Neural cell (in vitro differentiated cells): ENCODE results near the gene CHMP4B. TPM values are rescaled to one million over a fixed set of nuclear protein-coding genes. Genes with fewer than 3 reads are reported as not detected.

Experiments used
- H2AFZ ChIP-seq: fragments of 200-600, 300-800 bp; sonication (generic), shearing (Covaris generic); 2 replicates; pipeline ENCODE4 v1.6.0; 2014; ENCODE audit warnings: low read depth, mild to moderate bottlenecking, antibody characterized with exemption, low read length, moderate library complexity
- H3F3A ChIP-seq: fragments of 200-600 bp; shearing (Covaris generic); 2 replicates; pipeline ENCODE4 v1.6.1; 2016; ENCODE audit warnings: mild to moderate bottlenecking, moderate library complexity, mixed read lengths, antibody characterized with exemption, low read length; ENCODE audit not compliant: insufficient read depth, poor library complexity, severe bottlenecking
- H3K27ac ChIP-seq: fragments of 200-600, 300-800 bp; sonication (generic), shearing (Covaris generic); 2 replicates; pipeline ENCODE4 v1.5.1; 2014; ENCODE audit warnings: mild to moderate bottlenecking, low read length, moderate library complexity
- H3K27me3 ChIP-seq: fragments of 300-800, 200-600 bp; sonication (generic), shearing (Covaris generic); 2 replicates; pipeline ENCODE4 v1.6.0; 2014; ENCODE audit warnings: mild to moderate bottlenecking, low read depth, low read length, moderate library complexity; ENCODE audit not compliant: insufficient read depth
- H3K36me3 ChIP-seq: fragments of 300-800, 200-600 bp; sonication (generic), shearing (Covaris generic); 2 replicates; pipeline ENCODE4 v1.5.1; 2014; ENCODE audit warnings: mild to moderate bottlenecking, antibody characterized with exemption, low read length, moderate library complexity; ENCODE audit not compliant: insufficient read depth
- H3K4me2 ChIP-seq: fragments of 300-800, 200-600 bp; sonication (generic), shearing (Covaris generic); 2 replicates; pipeline ENCODE4 v1.6.0; 2014; ENCODE audit warnings: mild to moderate bottlenecking, low read length
- H3K4me3 ChIP-seq: fragments of 300-800, 200-600 bp; sonication (generic), shearing (Covaris generic); 2 replicates; pipeline ENCODE4 v1.5.1; 2014; ENCODE audit warnings: mild to moderate bottlenecking, low read length, moderate library complexity
- H3K79me2 ChIP-seq: fragments of 200-600 bp; shearing (Covaris generic); replicated peaks from 2 replicates; pipeline ENCODE4 v1.6.0; 2014; ENCODE audit warnings: mild to moderate bottlenecking, low read length, moderate library complexity; ENCODE audit not compliant: insufficient read depth
- H3K9ac ChIP-seq: fragments of 300-800, 200-600 bp; sonication (generic), shearing (Covaris generic); 2 replicates; pipeline ENCODE4 v1.6.1; 2016; ENCODE audit warnings: mild to moderate bottlenecking, low read length, mixed read lengths
- H3K9me2 ChIP-seq: fragments of 200-600 bp; shearing (Covaris generic); 2 replicates; pipeline ENCODE4 v1.6.1; 2016; ENCODE audit warnings: mild to moderate bottlenecking, low read length, mixed read lengths; ENCODE audit not compliant: insufficient read depth
- H3K9me3 ChIP-seq: fragments of 200-600, 300-800 bp; sonication (generic), shearing (Covaris generic); 2 replicates; pipeline ENCODE4 v1.6.1; 2016; ENCODE audit warnings: mild to moderate bottlenecking, mixed run types, low read length, moderate library complexity, mixed read lengths
- H4K20me1 ChIP-seq: fragments of 200-600 bp; shearing (Covaris generic); 2 replicates; pipeline ENCODE4 v1.6.1; 2016; ENCODE audit warnings: mild to moderate bottlenecking, mixed run types; ENCODE audit not compliant: insufficient read depth
- CTCF ChIP-seq: fragments of 450-650 bp; IDR thresholded peaks from 2 replicates; pipeline ENCODE4 v1.5.1; 2014; ENCODE audit warnings: antibody characterized with exemption, mild to moderate bottlenecking, moderate library complexity; ENCODE audit not compliant: poor library complexity, severe bottlenecking
- EP300 ChIP-seq: fragments of 450-650 bp; conservative IDR thresholded peaks from 2 replicates; pipeline ENCODE4 v1.6.1; 2014; ENCODE audit warnings: antibody characterized with exemption, mild to moderate bottlenecking, moderate library complexity; ENCODE audit not compliant: poor library complexity, severe bottlenecking
- EZH2 ChIP-seq: fragments of 200-600, 300-800 bp; shearing (Covaris generic), sonication (generic); IDR thresholded peaks from 2 replicates; pipeline ENCODE4 v1.6.1; 2014; ENCODE audit warnings: antibody characterized with exemption, low read length, borderline replicate concordance, mild to moderate bottlenecking; ENCODE audit not compliant: insufficient read depth, poor library complexity, severe bottlenecking
- MXI1 ChIP-seq: fragments of 450-650 bp; conservative IDR thresholded peaks from 2 replicates; pipeline ENCODE4 v1.6.1; 2014; ENCODE audit warnings: antibody characterized with exemption, mild to moderate bottlenecking; ENCODE audit not compliant: poor library complexity, severe bottlenecking
- POLR2AphosphoS5 ChIP-seq: IDR thresholded peaks from 2 replicates; pipeline ENCODE4 v1.6.1; 2012
- RAD21 ChIP-seq: fragments of 450-650 bp; conservative IDR thresholded peaks from 2 replicates; pipeline ENCODE4 v1.6.1; 2014; ENCODE audit warnings: antibody characterized with exemption, mild to moderate bottlenecking, moderate library complexity
- REST ChIP-seq: IDR thresholded peaks from 2 replicates; pipeline ENCODE4 v1.6.1; 2012; ENCODE audit warnings: borderline replicate concordance
- SMC3 ChIP-seq: fragments of 450-650 bp; conservative IDR thresholded peaks from 2 replicates; pipeline ENCODE4 v1.6.1; 2014; ENCODE audit warnings: antibody characterized with exemption, mild to moderate bottlenecking, moderate library complexity; ENCODE audit not compliant: poor library complexity
- TAF1 ChIP-seq: IDR thresholded peaks from 2 replicates; pipeline ENCODE4 v1.6.1; 2012; ENCODE audit warnings: low read depth
- polyA plus RNA-seq: library from polyadenylated mRNA; depleted of rRNA; stranded (reverse); fragments of >200 nt; gene quantifications from 2 replicates; pipeline ENCODE4 v1.2.3, GENCODE V29; 2014

Gene CHMP4B
- polyA plus RNA-seq, 1 donor from 2014 or later, result 83.8 TPM

GRCh38 chr20:33890557-33890956 is 79.4 kb downstream of the CHMP4B start:
- Histone ChIP-seq H3K36me3 (no peaks in the 10 kb centered on the region), H3K4me3 (no peak overlapping the region), H3K9me2 (no peaks in the 10 kb centered on the region), H4K20me1 (no peaks in the 10 kb centered on the region), H3F3A (no peaks in the 10 kb centered on the region), H2AFZ (no peak overlapping the region), H3K27ac (no peak overlapping the region), H3K9me3 (no peaks in the 10 kb centered on the region), H3K27me3 (no peaks in the 10 kb centered on the region), H3K4me2 (no peak overlapping the region), H3K79me2 (no peaks in the 10 kb centered on the region), H3K9ac (no peak overlapping the region)
- no peak for TF ChIP-seq RAD21
- no peak for TF ChIP-seq POLR2AphosphoS5
- TF ChIP-seq REST, result no peak
- no peak for TF ChIP-seq SMC3
- TF ChIP-seq MXI1, result no peak
- no peak for TF ChIP-seq TAF1
- TF ChIP-seq CTCF, result no peak
- no peak for TF ChIP-seq EZH2
- no peak for TF ChIP-seq EP300

GRCh38 chr20:33893314-33893713 is 82.2 kb downstream of the CHMP4B start:
- H2AFZ ChIP-seq, result no peak overlapping the region
- no peak overlapping the region for H3K9ac ChIP-seq
- H3K36me3 ChIP-seq, result no peaks in the 10 kb centered on the region
- no peaks in the 10 kb centered on the region for H3K9me2 ChIP-seq
- no peaks in the 10 kb centered on the region for H3K9me3 ChIP-seq
- H3F3A ChIP-seq, result no peaks in the 10 kb centered on the region
- no peak overlapping the region for H3K27ac ChIP-seq
- TF ChIP-seq SMC3 (no peak), RAD21 (no peak), TAF1 (no peak), EZH2 (no peak), MXI1 (no peak)
- H3K79me2 ChIP-seq, result no peaks in the 10 kb centered on the region
- H3K4me3 ChIP-seq, result no peak overlapping the region
- no peak overlapping the region for H3K4me2 ChIP-seq
- no peaks in the 10 kb centered on the region for H4K20me1 ChIP-seq
- H3K27me3 ChIP-seq, result no peaks in the 10 kb centered on the region
